NCI-H69 (cell line): ENCODE data around the gene AEBP1.

Source experiments
- DNase-seq: peaks from one replicate; lab custom pipeline; 2025; lab: John Stamatoyannopoulos, UW

The AEBP1 gene

GRCh38 chr7:44155191-44156185 lies 51.3 kb downstream of the AEBP1 start:
- no peak for DNase-seq

GRCh38 chr7:44156453-44157010 lies 52.4 kb downstream of the AEBP1 start:
- no peak for DNase-seq

GRCh38 chr7:44157116-44158080 lies 53.3 kb downstream of the AEBP1 start:
- peak; percentile 32 for DNase-seq

GRCh38 chr7:44158096-44158872 lies 54.1 kb downstream of the AEBP1 start:
- peak; percentile 83 for DNase-seq

GRCh38 chr7:44158873-44159631 lies 54.9 kb downstream of the AEBP1 start:
- peak; percentile 39 for DNase-seq

- no peak for DNase-seq
Measured at GRCh38 chr7:44159824-44160630, 55.9 kb downstream of the AEBP1 start.

GRCh38 chr7:44161371-44161770 lies 57.2 kb downstream of the AEBP1 start:
- no peak for DNase-seq

- no peak for DNase-seq
Measured at GRCh38 chr7:44162179-44162578, 58.0 kb downstream of the AEBP1 start.

- no peak for DNase-seq
Measured at GRCh38 chr7:44162785-44163395, 58.7 kb downstream of the AEBP1 start.

- DNase-seq: peak; percentile 85
Measured at GRCh38 chr7:44163591-44163990, 59.4 kb downstream of the AEBP1 start.
